ENCODE data around the gene CAMK1D.
"Not testable (repeated sequence)": the region's sequence is repeated elsewhere in the genome, so short reads cannot be mapped to it uniquely, and the experiment has no call there.

CAMK1D gene

DNA sequence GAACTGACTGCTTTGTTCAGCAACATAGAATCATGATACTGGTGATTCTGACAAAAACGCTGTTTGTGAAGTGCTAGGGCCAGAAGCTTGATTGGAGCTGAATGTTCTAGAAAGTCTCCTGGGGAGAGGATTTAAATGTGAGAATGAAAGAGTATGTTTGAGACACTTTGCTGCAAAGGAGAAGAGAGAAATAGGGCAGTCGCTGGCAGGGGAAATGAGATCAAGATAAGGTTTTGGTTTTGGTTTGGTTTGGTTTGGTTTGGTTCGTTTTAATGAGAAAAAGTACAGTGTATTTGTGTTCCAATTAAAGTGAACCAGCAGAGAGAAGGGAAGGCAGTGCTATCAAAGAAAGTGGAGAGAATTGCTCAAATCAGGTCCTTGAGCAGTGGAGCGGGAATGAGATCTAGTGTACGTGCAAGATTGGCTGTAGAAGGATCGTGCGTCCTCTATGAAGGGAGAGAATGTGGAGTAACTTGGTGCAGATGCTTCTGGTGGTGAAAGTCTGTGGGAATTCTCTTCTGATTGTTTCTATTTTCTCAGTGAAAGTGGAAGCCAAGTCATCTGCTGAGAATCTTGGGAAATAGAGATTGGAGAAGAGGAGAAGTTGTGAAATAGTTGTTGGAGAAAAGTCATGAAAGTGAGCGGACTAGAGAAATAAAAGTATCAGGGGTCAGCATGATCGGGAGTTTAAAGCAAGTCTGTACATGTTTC, 381.6 kb downstream of the CAMK1D start:
- no peak for DNase-seq

DNA sequence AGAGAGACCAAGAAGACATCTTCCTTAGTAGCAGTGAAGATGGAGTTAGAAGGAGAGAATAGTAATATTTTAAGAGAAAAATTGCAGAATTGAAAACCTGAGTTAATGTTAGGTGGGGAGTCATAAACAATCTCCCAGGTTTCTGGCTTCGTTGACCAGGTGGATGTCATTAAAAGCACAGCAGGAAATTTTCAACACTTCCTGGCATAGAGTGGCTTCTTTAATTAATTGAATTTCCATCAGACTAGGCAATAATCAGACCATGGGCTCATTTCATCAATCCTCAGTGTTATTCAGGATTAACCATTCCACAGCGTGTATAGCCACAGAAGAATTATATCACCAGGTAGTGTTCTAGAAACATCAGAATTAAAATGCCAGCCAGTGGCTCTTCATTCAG, 383.9 kb downstream of the CAMK1D start:
- no peak for DNase-seq

DNA sequence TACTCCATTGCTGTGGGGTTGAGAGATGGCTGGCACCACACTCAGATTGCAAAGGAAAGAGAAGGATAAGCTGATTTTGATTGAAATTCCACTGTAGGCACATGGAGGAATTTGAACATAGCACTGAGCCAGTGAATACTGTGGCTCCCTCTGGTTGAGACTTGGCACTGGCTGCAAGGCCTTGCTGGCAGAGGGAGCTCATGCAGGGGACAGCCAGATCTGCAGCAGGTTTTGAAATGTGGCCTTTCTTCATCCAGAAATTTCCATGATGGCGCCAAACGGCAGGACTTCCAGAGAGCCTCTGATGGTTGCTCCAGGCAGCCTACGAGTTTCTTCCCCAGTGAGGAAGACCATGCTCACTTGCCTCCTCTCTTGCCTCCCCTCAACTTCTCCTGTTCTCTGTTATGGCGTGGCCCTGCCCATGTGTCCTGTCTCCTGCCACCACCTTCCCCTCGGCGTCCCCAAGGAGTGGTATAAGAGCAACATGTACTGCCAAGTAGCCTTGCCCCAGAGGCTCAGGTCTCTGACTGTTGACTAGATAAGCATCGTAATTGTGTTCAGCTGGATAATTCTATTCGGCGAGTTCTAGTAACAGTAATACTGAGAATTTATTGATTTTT, 386.6 kb downstream of the CAMK1D start:
- DNase-seq: no peak

- DNase-seq: no peak
Measured at GRCh38 chr10:12740813-12741212, 391.5 kb downstream of the CAMK1D start.

DNA sequence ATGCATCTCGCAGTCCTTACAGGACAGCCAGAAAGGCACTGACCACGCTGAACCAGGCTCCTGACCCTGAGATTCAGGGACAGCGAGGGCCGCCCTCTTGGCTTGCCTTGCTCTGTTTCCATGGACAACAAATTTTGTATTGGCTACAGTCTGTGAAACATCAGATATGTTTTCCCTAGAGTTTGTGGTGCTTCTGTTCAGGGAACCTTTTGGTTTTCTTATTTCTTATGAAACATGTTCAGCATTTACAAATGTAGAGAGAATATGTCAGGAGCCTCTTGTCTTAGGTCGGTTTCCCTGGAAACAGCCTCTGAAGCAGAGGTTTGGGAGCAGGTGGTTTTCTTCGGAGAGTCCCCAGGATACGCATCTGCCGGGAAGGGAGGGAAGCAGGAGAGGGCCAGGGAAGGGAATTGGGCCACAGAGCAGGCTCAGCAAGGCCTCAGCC, 392.0 kb downstream of the CAMK1D start:
- DNase-seq: no peak

DNA sequence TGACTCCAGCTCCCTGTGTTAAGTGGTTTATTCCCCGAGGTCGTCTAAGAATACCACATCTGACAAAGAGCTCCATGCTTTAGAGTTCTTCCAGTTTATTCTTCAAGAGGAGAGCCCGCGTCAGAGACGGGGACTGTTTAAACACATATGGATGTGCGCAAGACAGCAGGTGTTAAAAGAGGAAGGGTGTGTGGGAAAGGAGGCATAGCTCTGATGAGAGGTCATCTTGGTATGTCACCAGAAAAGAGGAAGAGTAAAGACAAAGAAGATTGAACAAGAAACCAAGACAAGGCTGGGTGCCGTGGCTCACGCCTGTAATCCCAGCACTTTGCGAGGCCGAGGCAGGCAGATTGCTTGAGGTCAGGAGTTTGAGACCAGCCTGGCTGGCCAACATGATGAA, 393.4 kb downstream of the CAMK1D start:
- no peak for DNase-seq

GRCh38 chr10:12743466-12743865, 394.1 kb downstream of the CAMK1D start:
- DNase-seq: not testable (repeated sequence)

- no peak for DNase-seq
Measured at GRCh38 chr10:12743941-12744340, 394.6 kb downstream of the CAMK1D start.

DNA sequence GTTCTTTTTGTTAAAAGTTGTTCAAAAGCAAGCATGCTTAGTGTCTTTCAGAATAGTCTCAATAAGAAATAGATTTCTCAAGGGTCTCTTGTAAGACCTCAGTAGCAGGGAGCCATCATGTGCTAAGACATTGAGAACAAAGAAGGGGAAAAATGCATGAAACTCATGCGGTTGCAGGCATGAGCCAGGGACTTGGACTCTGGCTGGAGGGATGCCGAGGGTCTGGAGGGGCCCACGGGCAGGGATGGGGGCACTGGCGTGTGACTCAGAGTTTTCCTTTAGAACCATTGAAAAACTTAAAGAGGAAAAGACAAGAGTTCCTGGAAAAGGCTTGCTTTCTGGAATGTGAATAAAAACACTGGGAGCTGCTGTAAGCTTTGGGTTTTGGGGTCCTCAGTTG, 398.8 kb downstream of the CAMK1D start:
- DNase-seq: no peak

- DNase-seq: no peak
Measured at GRCh38 chr10:12749760-12750478, 400.6 kb downstream of the CAMK1D start.

- DNase-seq: no peak
Measured at GRCh38 chr10:12750526-12751201, 401.3 kb downstream of the CAMK1D start.

DNA sequence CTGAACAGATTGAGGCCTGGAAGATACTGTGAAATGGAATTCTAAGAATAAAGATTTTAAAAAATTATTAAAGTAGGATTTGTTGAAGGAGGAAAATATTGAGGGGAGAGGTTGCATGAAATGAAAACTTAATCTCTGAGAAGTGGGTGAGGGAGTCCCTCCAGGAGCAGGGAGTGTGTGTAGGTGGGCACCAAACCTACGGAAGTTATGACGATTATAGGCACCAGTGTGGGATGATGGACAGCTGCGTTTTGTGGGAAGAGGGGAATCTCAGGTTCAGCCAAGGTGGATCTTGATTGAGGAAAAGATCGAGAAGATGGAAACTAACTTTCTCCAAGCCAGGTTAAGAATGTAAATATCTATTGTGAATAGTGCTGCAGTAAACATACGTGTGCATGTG, 405.7 kb downstream of the CAMK1D start:
- DNase-seq: no peak

DNA sequence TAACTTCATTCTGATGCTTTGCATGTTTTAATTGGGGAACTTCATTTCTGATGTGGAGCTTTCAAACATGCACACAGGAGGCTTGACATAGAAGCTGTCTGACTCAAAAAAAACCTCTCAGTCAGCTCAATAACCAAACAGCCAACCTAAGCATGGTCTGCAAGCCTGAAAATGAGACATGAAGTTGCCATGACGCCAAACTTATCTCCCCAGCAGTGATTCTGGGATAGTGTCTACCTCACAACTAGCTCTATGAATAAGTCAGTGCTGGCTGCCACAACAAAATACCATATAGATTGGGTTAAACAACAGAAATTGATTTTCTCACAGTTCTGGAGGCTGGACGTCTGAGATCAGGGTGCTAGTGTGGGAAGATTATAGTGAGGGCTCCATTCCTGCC, 408.0 kb downstream of the CAMK1D start:
- DNase-seq: no peak

GRCh38 chr10:12758271-12758670, 408.9 kb downstream of the CAMK1D start:
- no peak for DNase-seq

GRCh38 chr10:12766223-12766622, 416.9 kb downstream of the CAMK1D start:
- no peak for DNase-seq

GRCh38 chr10:12768156-12769100, 419.1 kb downstream of the CAMK1D start:
- no peak for DNase-seq

DNA sequence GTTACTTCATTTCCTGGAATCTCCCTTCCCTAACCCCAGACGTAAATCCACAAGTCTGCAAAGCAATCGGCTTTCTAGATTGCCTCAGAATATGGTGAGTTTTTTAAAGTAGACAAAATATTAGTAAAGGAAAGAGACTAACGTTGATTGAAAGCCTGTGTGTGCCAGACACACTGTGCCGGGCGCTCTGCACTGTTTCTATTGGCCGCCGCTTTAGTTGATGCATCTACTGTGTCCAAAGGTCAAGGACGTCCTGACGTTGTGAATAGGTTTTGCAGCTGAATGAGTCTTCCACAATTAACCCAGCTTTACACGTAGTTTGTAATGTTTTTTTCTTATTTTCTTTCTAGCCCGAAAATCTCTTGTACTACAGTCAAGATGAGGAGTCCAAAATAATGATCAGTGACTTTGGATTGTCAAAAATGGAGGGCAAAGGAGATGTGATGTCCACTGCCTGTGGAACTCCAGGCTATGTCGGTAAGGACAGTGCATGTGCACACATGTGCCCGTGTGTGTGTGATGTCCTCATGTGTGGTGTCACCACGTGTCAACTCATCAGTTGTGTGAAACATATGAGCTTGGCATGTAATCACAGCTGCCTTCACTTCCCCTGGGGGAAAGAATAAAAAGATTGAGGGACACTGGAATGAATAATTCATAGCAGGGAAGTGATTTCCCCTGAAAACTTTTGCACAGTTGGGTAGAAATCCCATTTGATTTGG, 420.1 kb downstream of the CAMK1D start:
- DNase-seq: no peak

GRCh38 chr10:12771981-12772760, 422.8 kb downstream of the CAMK1D start:
- peak in 3 of 6 experiments; percentile 13 to 37 (median 15) for DNase-seq

- no peak for DNase-seq
Measured at GRCh38 chr10:12772797-12773587, 423.6 kb downstream of the CAMK1D start.

Measured in stimulated activated naive CD4-positive, alpha-beta T cell (primary cell).